Measurements from ENCODE around the gene CAD.
A peak's percentile ranks its signal among the peaks of the same experiment; 100 is the strongest.
"Not testable (repeated sequence)": the region's sequence is repeated elsewhere in the genome, so short reads cannot be mapped to it uniquely, and the experiment has no call there.

CAD gene

GRCh38 chr2:27217173-27218121, at the start of gene CAD:
Gene CAD (plus strand): TSS chr2:27217369. CDS start chr2:27217552, 183 bp downstream.
- peak; percentile 69 for DNase-seq (ENCODE audit: low spot score)

DNA sequence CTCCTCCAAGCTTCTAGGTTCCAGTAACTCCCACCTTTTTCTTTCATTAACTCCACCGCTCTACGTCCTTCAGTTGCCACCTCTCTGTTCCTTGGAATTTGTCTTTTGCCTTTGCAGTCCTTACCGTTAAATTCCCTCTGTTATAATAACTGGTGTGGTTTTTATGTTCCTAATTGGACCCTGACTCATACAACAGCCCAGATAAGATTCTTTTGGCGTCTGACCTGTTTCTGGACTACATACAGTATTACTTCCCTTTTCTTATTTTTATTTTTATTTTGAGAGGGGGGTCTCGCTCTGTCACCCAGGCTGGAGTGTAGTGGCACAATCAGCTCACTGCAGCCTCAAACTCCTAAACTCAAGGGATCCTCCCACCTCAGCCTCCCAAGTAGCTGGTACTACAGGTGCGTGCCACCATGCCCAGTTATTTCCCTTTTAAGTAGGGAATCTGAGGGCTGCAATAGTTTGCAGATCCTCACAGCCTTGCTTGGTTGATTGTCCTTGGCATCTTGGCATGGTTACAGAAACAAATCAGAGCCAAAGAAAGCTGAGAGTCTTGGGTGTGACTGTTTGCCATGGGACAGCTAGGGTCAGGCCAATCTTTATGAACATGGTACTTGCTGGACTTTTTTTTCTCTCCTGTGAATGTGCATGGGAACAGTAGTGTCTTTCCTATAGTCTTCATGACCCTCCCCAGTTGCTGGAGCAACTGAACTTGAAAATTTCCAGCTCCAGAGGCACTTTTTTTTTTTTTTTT, 46.4 kb upstream of the CAD start:
- no peak for DNase-seq (ENCODE audit: low spot score)

- no peak for DNase-seq (ENCODE audit: low spot score)
Observed at GRCh38 chr2:27171351-27171848, 45.8 kb upstream of the CAD start.

GRCh38 chr2:27174638-27175037, 42.5 kb upstream of the CAD start:
- DNase-seq (ENCODE audit: low spot score) = no peak

DNA sequence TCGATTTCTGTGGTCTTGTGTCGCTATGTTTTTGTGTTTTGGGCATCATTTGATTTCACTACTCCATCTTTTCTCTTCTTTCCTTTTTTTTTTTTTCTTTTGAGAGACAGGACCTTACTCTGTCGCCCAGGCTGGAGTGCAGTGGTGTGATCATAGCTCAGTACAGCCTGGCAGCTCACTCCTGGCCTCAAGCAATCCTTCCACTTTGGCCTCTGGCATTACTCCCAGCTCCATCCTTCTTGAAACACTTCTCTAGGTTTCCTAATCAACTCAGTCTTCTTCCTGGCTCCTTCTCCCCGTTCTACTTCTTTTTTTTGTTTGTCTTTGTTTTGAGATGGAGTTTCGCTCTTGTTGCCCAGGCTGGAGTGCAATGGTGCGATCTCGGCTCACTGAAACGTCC, 41.8 kb upstream of the CAD start:
- no peak for DNase-seq (ENCODE audit: low spot score)

DNA sequence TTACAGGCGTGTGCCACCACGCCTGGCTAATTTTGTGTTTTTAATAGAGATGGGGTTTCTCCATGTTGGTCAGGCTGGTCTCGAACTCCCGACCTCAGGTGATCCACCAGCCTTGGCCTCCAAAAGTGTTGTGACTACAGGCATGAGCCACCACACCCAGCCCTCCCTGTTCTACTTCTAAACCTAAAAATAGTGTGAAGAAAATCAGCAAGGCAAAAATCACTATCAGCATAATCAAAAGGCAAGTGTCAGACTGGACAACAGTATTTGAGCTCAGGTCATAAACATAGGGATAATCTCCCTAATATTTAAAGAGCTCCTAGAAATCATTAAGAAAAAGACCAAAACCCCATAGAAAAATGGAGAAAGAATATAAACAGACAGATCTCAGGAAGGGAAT, 41.4 kb upstream of the CAD start:
- not testable (repeated sequence) for DNase-seq (ENCODE audit: low spot score)

DNA sequence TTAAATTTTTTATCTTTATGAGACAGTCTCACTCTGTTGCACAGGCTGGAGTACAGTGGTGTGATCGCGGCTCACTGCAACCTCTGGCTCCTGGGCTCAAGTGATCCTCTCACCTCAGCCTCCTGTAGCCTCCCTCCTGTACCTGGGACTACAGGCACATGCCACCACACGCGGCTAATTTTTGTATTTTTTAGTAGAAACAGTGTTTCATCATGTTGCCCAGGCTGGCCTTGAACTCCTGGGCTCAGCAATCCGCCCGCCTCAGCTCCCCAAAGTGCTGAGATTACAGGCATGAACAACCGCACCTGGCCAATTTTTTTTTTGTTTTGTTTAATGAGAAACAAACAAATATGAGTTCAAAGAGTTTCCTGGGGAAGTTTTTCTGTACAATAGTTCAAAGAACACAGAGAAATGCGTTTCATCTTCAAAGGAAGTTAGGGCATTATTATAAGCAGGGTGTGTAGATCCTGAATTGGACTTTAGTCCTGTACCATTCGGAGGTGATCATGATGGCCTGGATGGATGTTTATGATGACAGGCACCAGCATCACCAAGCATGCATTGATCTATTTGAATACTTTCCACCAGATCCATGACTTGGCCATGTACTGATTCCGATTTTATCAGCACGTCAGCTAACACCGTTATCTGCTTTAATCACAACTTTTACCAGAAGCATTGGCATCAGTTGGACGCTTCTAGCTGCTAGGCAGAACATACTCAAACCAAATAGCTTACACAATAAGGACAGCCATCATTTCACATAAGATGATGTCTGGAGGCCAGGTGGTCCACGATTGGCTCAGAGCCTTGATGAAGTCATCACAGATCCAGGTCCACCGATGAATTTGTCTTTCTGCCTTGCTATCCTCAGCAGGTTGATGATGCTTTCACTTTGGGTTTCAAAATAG, 39.5 kb upstream of the CAD start:
- no peak for DNase-seq (ENCODE audit: low spot score)

DNA sequence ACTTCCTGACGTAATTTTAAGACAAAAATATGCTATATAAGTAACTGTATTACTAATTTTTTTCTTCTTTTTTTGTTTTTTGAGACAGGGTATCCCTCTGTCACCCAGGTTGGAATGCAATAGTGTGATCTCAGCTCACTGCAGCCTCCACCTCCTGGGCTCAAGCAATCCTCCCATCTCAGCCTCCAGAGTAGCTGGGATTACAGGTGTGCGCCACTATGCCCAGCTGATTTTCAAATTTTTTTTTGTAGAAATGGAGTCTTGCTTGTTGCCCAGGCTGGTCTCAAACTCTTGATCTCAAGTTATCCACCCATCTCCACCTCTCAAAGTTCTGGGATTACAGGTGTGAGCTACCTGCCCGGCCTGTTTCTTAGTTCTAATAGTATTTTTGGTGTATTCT, 38.7 kb upstream of the CAD start:
- no peak for DNase-seq (ENCODE audit: low spot score)

DNA sequence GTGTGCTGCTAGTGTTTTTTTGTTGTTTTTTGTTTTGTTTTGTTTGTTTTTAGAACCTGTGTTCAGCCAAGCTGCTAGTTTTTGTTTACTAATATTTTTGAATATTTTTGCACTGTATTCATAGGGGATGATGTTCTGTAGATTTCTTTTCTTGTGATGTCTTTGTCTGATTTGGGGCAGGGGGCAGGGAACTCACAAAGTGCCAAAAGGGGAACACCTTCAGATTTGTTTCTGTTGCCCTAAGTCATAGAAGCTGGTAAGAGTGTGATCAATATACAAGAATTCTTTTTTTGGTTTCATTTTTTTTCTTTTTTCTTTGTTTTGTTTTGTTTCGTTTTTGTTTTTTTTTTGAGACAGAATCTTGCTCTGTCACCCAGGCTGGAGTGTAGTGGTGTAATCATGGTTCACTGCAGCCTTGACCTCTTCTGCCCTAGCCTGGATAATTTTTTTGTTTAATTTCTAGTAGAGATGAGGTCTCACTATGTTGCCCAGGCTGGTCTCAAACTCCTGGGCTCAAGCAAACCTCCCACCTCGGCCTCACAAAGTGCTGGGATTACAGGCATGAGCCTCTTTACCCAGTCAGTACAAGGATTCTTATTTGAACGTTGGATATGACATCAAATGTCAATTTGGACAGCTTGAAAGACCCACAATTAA, 37.7 kb upstream of the CAD start:
- no peak for DNase-seq (ENCODE audit: low spot score)

- no peak for DNase-seq (ENCODE audit: low spot score)
Observed at GRCh38 chr2:27182346-27182745, 34.8 kb upstream of the CAD start.

- DNase-seq (ENCODE audit: low spot score) = no peak
Observed at GRCh38 chr2:27184115-27184514, 33.1 kb upstream of the CAD start.

DNA sequence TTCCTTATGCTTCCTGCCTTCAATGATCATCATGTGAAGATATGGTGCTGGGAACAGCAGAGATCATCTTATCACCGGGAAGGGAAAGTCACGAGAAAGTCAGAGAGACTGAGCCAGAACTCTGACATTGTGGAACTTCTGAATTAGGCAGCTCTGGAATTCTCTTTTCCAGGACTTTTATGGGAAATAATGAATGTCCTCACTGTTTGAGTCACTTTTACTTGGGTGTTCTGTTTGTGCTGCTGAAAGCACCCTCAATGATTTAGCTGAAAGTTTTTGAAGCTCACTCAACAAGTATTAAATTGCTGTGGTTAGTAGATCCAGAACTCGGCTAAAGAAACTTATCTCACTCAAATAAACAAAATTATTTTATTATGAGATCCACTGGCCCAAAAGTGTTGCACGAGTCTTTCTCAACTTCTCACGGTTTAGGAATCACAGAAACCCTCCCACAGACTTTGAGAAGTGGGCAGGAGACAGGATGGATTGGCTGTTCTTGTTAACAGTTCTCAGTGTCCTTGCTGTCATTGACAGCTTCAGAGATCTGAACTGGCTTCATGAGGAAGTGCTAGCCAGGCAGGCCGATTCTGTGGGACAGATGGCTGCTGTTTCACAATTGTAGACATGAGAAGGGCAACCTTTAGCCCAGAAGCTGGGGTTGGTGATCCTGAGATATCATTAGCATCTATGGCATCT, 31.7 kb upstream of the CAD start:
- DNase-seq (ENCODE audit: low spot score) = no peak

DNA sequence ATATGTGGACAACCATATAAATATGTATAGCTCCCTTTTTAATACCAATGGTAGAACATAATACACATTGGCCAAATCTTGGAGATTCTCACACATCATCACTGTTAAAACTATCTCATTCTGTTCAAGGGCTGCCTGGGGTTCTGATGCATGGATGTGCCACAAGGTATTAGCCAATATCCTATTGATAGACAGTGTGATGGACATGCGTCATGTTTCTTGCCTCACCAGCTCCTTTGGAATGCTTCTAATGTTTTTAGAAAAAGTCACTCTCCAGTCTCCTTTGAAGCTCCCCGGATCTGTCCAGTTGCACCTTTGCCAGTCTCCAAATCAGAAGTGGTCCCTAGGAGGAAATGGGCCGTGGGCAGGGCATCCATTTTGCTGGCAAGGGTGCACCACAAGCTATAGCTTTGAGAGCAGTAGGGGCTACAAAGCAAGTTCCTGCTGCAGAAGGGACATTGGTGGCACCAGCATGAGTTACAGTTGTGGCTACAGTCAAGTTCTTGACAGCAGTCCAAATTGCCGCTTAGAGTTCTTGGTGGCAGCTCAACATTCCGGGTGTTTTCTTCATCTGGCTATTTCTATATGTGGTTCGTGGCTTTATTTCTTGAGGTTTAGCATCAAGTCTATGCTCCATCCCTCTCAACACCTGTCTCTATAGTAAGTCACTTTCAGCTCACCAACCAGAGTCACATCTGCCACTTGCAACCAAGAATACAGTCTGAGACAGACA, 30.4 kb upstream of the CAD start:
- no peak for DNase-seq (ENCODE audit: low spot score)

DNA sequence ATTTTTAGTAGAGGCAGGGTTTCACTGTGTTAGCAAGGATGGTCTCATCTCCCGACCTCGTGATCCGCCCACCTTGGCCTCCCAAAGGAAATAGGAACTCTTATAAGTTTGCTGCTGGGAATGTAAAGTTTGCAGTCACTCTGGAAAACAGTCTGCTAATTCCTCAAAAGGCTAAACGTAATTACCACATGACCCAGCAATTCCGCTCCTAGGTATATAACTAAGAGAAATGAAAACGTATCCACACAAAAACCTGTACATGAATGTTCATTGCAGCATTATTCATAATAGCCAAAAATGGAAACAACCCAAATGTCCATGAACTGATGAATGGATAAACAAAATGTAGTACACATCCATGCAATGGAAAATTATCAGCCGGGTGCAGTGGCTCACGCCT, 27.2 kb upstream of the CAD start:
- DNase-seq (ENCODE audit: low spot score) = no peak

DNA sequence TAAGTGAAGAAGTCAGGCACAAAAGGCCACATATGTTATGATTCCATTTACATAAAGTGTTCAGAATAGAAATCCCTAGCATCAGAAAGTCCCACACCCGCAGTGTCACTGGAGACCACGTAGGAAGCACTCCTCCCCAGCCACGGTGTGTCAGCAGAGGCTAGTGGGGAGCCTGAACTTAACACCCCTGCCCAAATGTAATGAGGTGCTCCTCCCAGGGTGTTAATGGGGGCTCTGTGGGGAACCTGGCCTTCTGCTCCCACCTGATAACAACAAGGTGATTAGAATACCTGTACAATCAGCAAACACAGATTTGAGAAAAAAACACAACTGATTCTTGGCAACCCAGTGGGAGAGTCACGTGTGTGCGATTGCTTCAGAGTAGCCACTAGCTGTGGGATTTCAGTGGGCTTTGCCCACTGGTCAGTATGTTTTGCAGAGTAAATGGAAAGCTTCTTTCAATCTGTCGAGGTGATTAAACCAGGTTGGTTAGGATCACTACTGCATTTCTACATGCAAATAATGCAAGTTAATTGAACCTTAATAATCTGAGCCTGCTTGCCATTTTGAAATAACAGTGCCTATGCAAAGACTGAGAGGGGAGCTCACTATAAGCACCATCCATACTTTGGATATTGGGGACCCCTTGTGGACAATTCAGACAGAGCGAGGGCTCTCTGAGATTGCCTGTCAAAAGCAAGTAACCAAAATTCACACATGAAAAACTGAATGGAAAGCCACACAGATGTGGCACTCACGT, 25.9 kb upstream of the CAD start:
- DNase-seq (ENCODE audit: low spot score) = peak; percentile 55

DNA sequence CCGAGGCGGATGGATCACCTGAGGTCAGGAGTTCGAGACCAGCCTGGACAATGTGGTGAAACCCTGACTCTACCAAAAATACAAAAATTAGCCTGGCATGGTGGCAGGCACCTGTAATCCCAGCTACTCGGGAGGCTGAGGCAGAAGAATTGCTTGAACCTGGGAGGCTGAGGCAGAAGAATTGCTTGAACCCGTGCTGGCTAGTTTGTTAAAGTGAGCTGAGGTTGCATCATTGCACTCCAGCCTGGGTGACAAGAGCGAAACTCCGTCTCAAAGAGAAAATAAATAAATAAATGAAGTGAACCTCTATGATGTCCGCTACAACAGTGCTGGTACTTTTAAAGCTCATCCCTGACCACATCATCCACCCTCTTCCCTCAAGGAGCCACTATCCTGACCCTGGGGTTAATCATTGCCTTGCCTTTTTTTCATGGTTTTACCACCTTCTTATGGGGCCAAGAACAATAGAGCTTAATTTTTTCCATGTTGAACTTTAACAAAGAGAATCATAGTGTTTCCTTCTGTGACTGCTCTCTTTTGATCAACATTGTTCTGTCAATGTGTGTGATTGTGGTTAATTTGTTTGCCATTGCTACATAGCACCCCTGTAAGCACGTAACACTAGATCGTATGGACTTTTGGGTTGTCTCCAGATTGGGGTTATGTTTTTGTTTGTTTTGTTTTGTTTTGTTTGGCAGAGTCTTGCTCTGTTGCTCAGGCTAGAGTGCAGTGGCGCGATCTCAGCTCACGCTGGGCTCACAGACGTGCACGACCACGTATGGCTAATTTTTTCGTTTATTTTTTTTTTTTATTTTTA, 22.4 kb upstream of the CAD start:
- no peak for DNase-seq (ENCODE audit: low spot score)

DNA sequence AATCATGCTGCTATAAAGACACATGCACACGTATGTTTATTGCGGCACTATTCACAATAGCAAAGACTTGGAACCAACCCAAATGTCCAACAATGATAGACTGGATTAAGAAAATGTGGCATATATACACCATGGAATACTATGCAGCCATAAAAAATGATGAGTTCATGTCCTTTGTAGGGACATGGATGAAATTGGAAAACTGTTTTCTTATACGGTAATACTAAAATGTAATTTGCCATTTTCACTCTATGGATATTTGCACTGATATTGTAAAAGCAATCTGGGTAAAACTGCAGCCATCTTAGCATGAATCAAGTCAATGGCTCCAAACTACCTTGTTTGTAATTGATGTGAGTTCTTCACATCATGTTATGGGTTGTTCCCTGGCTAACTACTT, 21.4 kb upstream of the CAD start:
- not testable (repeated sequence) for DNase-seq (ENCODE audit: low spot score)

GRCh38 chr2:27198068-27198467, 19.1 kb upstream of the CAD start:
- not testable (repeated sequence) for DNase-seq (ENCODE audit: low spot score)

All from kidney capillary endothelial cell (primary cell).